ENCODE data around the gene BTBD6.

BTBD6 gene

GRCh38 chr14:105227346-105227745, 21.0 kb upstream of the BTBD6 start:
- Histone ChIP-seq H3K79me2 (ENCODE audit: insufficient read depth, low read depth) (no peaks in the 10 kb centered on the region), H3K36me3 (ENCODE audit: insufficient read depth) (no peaks in the 10 kb centered on the region), H3K4me2 (no peak overlapping the region), H2AFZ (ENCODE audit: low read depth) (no peak overlapping the region), H3K27ac (no peak overlapping the region), H3K4me1 (ENCODE audit: low read depth, poor library complexity, severe bottlenecking) (no peaks in the 10 kb centered on the region), H3K4me3 (IDR thresholded peaks at IDR 0.05; ENCODE audit: insufficient read depth, low read depth, low read length) (no peak overlapping the region), H3K9ac (no peak overlapping the region), H3K27me3 (ENCODE audit: insufficient read depth, low read depth) (no peaks in the 10 kb centered on the region), H4K20me1 (ENCODE audit: insufficient read depth) (no peaks in the 10 kb centered on the region)
- TF ChIP-seq, protein P1, sequence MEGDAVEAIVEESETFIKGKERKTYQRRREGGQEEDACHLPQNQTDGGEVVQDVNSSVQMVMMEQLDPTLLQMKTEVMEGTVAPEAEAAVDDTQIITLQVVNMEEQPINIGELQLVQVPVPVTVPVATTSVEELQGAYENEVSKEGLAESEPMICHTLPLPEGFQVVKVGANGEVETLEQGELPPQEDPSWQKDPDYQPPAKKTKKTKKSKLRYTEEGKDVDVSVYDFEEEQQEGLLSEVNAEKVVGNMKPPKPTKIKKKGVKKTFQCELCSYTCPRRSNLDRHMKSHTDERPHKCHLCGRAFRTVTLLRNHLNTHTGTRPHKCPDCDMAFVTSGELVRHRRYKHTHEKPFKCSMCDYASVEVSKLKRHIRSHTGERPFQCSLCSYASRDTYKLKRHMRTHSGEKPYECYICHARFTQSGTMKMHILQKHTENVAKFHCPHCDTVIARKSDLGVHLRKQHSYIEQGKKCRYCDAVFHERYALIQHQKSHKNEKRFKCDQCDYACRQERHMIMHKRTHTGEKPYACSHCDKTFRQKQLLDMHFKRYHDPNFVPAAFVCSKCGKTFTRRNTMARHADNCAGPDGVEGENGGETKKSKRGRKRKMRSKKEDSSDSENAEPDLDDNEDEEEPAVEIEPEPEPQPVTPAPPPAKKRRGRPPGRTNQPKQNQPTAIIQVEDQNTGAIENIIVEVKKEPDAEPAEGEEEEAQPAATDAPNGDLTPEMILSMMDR (conservative IDR thresholded peaks at IDR 0.05; ENCODE audit: low read depth, low read length) = no peak

DNA sequence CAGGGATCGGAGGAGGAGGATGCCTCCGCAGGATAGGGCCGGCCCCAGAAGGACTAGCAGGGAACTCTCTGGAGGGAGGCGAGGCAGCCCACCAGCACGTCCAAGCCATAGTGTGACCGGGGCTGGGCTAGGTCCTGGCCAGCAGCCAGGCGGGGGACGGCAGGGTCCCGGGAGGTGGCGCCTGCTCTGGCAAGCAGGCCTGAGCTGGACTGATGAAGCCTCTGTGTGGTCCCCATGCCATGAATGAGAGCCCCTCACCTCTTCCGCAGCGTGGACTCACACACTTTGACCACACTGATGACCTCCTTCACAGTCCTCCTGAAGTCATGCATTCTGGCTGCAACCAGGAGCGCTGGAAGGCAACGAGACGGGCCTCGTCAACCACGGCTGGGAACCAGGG, 19.8 kb upstream of the BTBD6 start:
- Histone ChIP-seq H4K20me1 (ENCODE audit: insufficient read depth) (no peaks in the 10 kb centered on the region), H3K79me2 (ENCODE audit: insufficient read depth, low read depth) (no peaks in the 10 kb centered on the region), H3K4me3 (IDR thresholded peaks at IDR 0.05; ENCODE audit: insufficient read depth, low read depth, low read length) (no peak overlapping the region), H2AFZ (ENCODE audit: low read depth) (no peak overlapping the region), H3K9ac (no peak overlapping the region), H3K4me1 (ENCODE audit: low read depth, poor library complexity, severe bottlenecking) (no peaks in the 10 kb centered on the region), H3K36me3 (ENCODE audit: insufficient read depth) (no peaks in the 10 kb centered on the region), H3K27ac (no peak overlapping the region), H3K4me2 (no peak overlapping the region), H3K27me3 (ENCODE audit: insufficient read depth, low read depth) (no peaks in the 10 kb centered on the region)
- TF ChIP-seq, protein P1 (conservative IDR thresholded peaks at IDR 0.05; ENCODE audit: low read depth, low read length) = no peak

DNA sequence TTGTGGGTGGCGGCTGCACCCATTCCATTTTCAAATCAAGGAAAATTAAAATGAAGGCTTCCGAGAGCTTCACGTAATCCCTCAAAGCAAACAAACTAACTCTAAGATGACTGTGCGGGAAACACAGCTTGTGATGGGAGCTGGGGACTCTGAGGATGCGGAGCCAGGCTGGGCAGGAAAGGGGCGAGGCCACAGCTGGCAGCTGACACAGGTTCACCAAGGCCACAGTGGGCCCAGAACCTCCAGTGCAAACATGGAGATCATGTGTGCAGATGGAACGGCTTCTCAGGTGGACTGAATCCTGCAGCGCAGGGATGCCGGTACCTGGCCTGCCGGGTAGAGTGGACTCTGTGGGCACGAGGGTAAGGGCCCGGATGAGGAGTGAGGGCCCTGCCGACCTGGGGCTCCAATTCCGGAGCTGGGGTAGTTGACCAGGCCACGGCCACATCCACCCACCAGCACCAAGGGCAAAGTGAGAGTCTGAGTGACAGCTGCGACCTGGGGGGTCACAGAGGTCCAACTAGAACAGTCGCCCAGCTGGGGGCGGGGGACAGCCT, 19.2 kb upstream of the BTBD6 start:
- no peaks in the 10 kb centered on the region for H3K36me3 ChIP-seq (ENCODE audit: insufficient read depth)

DNA sequence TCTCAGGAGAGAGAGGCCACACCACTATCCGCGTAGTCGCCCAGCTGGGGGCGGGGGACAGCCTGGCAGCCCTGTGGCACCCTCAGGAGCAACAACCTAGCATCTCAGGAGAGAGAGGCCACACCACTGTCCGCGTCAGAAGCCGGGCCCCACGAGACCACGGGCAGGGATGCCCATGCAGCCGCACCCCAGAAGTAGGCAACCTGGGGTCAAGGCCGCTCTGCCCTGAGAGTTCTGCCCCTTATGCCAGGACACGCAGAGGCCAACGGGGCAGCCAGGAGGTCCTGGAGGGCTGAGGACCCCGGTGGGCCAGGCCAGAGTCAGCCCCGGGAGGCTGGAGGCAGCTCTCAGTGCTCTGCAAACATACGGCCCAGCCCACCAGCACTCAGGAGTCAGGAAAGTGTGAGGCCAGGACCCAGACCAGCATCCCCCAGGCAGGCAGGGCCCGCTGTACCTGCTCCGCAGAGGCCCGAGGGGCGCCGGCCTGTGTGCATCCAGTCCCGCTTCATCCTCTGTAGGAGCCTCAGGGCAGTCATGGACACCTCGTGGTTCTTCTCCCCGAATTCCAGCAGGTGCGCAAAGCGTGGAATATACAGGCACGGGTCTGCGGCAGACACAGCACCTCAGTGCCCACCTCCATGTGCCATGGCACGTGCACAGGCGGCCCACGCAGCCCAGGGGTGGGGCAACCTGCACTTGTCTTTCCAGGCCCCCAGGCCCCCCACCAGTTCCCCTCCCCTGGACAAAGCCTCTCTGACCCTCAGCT, 7.3 kb upstream of the BTBD6 start:
- TF ChIP-seq, protein P1 (conservative IDR thresholded peaks at IDR 0.05; ENCODE audit: low read depth, low read length) = no peak
- no peaks in the 10 kb centered on the region for H3K4me1 ChIP-seq (ENCODE audit: low read depth, poor library complexity, severe bottlenecking)
- H3K36me3 ChIP-seq (ENCODE audit: insufficient read depth) = no peaks in the 10 kb centered on the region
- H3K4me2 ChIP-seq = no peak overlapping the region
- H2AFZ ChIP-seq (ENCODE audit: low read depth) = no peak overlapping the region
- H3K4me3 ChIP-seq (IDR thresholded peaks at IDR 0.05; ENCODE audit: insufficient read depth, low read depth, low read length) = no peak overlapping the region
- H3K27ac ChIP-seq = no peak overlapping the region
- no peak overlapping the region for H3K9ac ChIP-seq
- H3K79me2 ChIP-seq (ENCODE audit: insufficient read depth, low read depth) = no peaks in the 10 kb centered on the region
- H4K20me1 ChIP-seq (ENCODE audit: insufficient read depth) = no peaks in the 10 kb centered on the region
- H3K27me3 ChIP-seq (ENCODE audit: insufficient read depth, low read depth) = no peaks in the 10 kb centered on the region

More for the DNA sequence above, 19.2 kb upstream of the BTBD6 start:
- H3K27me3 ChIP-seq (ENCODE audit: insufficient read depth, low read depth) = no peaks in the 10 kb centered on the region
- H3K4me3 ChIP-seq (IDR thresholded peaks at IDR 0.05; ENCODE audit: insufficient read depth, low read depth, low read length) = no peak overlapping the region
- H3K27ac ChIP-seq = no peak overlapping the region
- H3K9ac ChIP-seq = no peak overlapping the region
- H2AFZ ChIP-seq (ENCODE audit: low read depth) = no peak overlapping the region
- no peaks in the 10 kb centered on the region for H3K79me2 ChIP-seq (ENCODE audit: insufficient read depth, low read depth)
- H3K4me2 ChIP-seq = no peak overlapping the region
- TF ChIP-seq, protein P1 (conservative IDR thresholded peaks at IDR 0.05; ENCODE audit: low read depth, low read length) = no peak
- H4K20me1 ChIP-seq (ENCODE audit: insufficient read depth) = no peaks in the 10 kb centered on the region
- no peaks in the 10 kb centered on the region for H3K4me1 ChIP-seq (ENCODE audit: low read depth, poor library complexity, severe bottlenecking)
